GM21360 (cell line): ENCODE results near the gene ANKRD2.

Source experiments
- ATAC-seq: cut with Tn5 transposase; IDR thresholded peaks from one replicate; pipeline ENCODE4 v1.9.1; 2021; ENCODE audit warnings: mild to moderate bottlenecking, moderate library complexity; ENCODE audit not compliant: unreplicated experiment

The ANKRD2 gene

DNA sequence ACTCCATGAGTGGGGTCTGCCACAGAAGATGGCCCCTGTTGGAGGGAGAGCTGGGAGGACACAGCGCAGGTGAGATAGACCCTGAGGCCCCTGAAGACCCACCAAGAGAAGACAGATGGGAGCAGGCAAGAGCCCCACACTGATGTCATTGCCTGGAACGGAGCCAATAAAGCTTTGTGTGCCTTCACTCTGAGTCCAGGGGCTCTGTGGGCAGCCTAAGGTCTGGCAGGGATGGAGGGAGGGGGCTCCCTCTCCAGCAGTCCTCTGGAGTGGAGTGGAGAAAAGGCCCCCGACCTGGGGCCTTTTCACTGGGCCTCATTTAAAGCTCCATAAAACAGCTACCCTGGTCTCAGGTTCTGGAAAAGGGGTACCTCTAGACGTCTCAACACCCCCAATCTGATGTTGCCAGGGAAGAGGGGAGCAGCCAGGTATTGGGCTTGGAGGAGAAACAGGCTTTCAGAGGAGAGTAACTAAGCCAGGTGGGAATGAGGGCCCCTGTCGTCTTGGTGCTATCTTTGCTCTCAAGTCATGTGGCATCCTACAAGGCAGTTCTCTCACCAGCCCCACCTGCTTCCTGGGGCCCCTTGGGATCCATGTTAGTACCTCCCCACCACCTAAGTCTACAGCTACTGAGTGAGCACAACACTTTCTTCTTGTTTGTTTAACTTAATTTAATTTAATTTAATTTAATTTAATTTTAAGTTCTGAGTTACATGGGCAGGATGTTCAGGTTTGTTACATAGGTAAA, 18.3 kb downstream of the ANKRD2 start:
- no peak for ATAC-seq

DNA sequence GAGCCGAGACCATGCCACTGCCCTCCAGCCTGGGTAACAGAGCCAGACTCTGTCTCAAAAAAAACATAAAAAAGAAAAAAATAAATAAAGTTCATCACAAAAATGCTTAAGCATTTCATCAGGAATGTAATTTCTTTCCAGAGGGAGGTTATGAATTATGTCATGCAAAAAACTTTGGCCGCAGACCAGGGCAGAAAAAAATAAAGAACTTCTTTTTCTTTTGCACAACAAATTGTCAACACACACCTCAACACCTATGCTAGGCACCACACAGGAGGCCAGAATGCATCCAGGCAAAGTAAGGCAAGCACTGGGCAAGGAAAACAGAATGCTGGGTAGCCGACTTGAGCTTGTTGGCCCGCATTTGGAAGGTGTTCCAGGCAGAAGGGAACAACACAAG, 20.8 kb downstream of the ANKRD2 start:
- no peak for ATAC-seq

DNA sequence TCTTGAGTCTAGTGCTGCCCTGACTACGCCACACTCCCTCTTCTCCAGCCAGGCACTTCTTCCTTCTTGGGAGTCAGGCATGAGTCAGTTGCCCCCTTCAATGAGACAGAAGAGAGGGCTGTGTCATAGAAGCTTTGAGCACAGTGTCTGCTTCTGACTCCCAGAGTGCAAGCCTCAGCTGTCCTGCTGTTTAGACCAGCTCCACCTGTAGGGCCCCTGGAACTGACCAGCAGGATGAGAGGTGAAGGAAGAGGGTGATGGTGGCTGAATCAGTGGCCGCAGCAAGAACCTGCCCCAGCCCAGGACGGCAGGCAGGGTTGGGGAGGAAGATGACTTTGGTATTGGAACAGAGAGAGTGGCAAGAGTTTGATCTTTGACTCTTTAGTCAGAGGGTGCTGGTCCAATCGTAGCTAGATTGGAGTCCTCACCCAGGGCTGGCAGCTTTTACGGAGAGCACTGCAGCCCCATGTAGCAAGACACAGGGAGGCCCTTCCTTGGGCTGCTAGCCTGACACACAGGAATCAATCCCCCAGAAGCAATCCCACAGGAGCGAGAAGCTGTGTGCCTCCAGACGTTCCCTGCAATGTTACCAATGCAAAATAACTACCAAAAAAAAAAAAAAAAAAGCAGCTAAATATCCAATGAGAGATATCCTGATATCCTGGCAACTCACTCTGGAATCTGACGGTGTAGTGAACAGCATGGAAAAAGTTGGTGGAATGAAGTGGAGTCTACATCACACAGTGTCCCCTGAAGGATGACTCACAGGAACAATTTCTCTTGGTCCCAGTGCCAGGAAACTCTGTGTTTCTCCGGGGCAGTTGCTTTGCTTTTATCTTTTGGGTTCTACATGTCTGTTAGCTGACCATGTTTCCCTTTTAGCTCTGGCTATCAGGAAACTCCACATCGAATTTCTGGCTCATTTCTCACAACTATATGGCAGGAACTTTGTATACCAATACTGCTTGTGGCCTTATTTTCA, 23.8 kb downstream of the ANKRD2 start:
- no peak for ATAC-seq

DNA sequence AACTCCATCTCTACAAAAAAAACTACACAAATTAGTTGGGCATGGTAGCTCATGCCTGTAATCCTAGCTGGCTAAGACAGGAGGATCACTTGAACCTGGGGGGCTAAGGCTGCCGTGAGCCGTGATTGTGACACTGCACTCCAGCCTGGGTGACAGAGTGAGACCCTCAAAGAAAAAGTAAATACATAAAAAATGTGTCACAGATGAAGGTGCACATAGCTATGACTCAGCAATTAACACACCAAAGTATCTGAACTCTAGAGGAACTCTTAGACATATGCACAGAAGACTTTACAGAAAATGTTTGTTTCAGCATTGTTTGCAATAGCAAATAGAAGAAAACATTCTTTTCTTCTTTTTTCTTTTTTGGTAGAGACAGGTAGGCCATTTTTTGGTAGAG, 25.2 kb downstream of the ANKRD2 start:
- no peak for ATAC-seq

DNA sequence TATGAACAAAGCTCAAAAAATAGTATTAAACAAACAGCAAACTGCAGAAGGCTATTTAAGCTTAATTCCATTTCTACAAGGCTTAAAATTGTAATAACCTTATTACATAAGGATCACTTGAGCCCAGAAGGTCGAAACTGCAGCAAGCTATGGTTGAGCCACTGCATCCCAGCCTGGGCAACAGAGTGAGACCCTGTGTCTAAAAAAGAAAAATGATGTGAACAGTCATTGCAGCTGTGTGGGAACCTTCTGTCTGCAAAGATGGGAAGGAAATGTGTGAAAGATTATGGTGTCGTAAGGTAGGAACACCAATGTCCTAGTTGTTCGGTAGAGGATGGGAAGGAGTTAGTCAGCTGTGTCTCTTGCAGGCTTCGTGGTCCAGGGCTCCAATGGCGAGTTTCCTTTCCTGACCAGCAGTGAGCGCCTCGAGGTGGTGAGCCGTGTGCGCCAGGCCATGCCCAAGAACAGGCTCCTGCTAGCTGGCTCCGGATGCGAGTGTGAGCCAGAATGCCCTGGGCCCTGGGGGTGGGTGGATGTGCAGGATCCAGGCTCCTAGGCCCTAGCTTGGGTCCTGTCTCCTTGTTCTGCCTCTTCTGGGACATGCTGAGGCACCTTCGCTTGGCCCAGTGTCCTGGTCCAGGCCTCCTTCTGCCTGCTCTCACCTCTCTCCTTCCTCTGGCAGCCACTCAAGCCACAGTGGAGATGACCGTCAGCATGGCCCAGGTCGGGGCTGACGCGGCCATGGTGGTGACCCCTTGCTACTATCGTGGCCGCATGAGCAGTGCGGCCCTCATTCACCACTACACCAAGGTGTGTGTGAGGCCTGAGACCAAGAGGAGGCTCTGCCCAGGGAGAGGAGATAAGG, 26.1 kb downstream of the ANKRD2 start:
- ATAC-seq, result no peak

DNA sequence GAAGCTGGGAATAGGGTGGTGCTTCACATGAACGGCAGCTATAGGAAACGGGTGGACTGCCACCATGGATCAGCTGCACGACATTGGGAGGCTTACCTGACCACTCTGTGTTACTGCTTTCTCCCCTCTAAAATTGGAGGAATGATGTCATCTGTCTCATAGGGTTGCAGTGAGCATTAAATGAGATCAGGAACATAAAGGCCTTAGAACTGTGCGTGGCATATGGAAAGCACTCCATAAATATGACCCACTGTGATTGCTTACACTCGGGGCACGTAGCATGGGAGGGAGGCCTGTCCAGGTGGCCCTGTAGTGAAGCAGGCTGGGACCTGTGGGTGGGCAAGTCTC, 26.7 kb downstream of the ANKRD2 start:
- no peak for ATAC-seq

DNA sequence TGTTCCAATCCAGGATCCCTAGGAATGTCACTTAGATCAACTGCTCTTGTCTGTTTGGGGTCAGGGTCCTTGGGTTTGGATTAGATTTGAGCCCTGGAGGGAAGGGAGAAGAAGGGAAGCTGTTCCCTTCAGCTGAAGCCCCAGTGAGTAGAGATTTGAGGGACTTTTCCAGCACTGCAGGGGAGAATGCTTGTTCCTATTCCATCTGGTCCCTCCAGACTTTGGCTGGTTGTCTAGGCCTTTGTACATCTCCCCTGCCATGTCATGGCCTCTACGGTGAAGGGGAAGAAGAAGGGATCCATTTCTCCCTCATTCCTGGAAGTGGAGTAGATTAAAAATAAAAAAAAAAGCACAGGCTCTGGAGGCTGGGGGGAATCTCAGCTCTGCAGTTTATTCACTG, 28.0 kb downstream of the ANKRD2 start:
- no peak for ATAC-seq

DNA sequence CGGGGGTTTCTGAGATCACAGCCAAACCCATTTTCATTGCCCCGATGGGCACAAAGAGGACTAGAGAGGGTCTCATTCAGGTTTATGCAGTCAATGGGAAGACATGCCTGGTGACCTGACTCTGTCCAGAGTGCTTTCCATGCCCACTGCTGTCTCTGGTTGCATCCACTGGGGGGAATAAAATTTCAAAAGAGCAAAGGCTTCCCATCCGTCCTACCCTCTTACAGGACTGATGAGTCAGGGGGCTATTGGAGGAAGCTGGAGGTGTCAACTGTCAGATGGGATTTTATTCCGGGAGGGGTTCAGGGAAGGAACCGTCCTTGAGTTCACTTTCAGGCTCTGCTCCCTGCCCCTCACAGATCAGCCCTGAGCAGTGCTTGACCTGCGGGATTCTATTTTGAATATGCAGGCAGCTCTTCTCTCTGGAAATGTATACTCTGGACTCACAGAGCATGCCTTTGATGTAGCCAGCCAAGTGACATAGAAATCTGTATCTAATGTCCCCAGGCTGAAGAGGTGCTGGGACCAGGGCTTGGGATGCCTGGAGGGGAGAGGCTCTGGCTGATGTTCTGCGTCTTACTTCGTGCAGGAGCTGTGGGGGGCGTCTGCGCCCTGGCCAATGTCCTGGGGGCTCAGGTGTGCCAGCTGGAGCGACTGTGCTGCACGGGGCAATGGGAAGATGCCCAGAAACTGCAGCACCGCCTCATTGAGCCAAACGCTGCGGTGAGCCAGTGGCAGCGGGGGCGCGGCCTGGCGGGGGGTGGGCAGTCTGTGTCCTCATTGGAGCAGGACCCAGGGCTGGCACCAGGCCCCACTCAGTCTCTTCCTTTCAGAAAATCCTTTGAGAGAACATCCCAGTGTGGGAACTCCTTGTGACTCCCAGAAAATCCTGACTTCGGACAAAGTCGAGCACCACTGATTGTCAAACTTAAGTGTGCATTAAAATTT, 29.0 kb downstream of the ANKRD2 start:
- no peak for ATAC-seq

DNA sequence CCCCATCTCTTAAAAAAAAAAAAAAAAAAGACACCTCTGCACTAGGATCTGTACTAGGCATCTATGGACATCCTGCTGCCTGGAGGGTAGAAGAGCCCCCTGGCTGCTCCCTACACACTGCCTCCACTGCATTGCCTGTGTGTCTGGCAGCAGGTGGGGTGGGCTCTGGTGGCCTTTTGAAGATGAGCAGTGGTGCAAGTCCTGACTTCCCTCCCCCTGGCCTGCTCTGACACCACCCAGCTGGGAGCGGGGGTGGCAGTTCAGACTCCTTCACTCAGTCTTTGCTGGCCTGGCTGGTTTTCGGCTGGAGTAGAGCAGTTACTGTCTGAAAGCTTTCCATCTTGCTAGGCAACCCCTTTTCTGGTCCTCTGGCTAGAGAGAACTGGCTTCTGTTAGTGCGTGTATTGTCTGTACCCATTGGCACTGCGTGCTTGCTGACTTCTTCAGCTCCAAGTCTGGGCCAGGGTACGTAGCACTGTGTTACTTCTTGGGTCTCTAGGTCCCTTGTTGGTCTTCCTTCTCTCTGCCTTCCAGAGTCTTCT, 34.6 kb downstream of the ANKRD2 start:
- no peak for ATAC-seq

DNA sequence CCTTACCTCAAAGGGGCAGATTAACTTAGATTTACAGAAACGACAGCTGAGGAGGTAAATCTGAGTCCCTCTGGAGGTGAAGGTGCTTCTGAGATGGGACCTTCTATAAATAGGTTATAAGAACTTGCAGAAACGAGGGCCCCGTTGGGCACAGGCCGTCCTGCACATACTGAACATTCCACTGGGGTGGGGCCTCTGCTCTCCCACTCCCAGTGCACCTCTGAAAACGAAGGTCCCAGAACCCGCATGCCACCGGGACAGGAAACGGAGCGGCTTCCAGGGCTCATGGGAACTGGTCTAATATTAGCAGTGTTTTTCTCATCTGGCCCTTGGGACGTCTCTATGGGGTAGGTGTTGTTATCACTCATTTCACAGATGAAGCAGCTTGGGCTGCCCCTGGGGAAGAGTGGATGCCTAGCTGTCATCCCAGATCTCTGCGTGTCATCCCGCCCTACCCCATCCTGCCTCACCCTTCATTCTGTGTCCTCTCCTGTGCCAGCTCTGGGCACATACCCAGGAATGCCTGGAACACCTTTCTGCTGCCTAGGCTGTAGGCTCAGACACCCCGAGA, 36.5 kb downstream of the ANKRD2 start:
- no peak for ATAC-seq

DNA sequence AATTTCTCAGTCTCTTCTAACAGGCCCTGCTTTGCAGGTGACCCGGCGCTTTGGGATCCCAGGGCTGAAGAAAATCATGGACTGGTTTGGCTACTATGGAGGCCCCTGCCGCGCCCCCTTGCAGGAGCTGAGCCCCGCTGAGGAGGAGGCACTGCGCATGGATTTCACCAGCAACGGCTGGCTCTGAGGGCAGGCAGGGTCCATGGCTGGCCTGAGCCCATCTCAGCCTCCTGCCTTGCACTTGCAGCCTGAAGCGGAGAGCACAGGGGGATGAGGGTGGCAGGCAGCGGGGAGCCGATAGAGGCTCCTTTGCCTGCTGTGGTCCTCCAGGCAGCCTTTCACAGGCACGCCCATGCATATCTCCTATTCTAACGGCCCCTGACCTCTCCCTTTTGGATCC, 38.9 kb downstream of the ANKRD2 start:
- no peak for ATAC-seq

DNA sequence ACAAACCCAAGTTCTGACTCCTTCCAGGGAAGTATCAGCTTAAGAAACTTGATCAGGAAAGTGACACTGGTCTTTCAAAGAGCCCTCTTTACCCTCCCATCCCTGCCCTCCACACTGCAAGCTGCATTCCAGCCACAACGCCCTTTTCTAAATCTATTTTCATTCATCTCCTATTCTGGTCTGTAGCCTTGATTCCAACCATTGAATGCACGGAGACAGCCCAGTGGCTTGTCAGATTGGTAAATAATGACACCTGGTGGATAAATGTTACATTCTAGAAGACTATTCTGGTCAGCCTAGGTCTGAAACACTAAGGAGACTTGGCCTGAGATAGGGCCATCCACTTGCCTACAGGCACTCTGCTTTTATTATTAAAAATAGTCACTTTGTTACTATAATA, 39.8 kb downstream of the ANKRD2 start:
- ATAC-seq, result no peak

DNA sequence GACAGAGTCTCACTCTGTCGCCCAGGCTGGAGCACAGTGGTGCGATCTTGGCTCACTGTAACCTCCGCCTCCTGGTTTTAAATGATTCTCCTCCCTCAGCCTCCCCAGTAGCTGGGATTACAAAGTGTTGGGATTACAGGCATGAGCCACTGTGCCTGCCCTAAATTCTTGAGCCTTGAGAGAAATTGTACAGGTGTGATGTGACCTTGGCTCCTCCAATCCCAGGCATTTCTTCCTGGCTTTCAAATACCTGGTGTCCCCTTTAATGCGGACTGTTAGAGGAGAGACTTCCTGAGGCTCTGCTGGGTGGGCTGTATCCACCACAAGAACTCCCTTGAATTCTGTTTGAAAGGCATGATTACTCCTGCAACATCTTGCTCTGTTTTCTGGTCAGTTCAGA, 45.7 kb downstream of the ANKRD2 start:
- ATAC-seq, result no peak

DNA sequence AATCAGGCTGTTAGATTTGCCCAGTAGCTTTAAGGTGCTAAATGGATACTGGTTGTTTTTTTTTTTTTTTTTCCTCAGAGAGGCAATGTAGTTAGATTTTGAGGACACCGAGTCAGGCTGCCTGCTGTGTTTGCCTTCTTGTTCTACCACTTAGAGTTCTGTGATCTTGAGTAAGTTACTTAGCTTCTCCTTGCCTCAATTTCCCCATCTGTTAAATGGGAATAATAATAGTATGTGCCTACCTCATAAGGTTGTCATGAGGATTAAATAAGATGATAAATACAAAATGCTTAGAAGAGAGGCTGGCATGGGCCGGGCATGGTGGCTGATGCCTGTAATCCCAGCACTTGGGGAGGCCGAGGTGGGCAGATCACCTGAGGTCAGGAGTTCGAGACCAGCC, 46.2 kb downstream of the ANKRD2 start:
- no peak for ATAC-seq

DNA sequence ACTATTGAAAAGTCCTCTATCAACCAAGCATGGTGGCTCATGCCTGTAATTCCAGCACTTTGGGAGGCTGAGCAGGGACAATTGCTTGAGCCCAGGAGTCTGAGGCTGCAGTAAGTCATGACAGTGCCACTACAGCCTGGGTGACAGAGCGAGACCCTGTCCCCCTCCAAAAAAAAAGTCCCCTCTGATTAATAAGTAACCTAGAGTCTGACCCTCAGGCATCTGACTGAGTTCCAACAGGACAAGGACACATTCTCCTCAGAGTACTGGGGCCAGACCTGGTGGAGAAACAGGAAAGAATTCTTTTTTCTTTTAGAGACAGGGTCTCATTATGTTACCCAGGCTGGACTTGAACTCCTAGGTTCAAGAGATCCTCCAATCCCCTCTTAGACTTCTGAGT, 50.7 kb downstream of the ANKRD2 start:
- no peak for ATAC-seq

DNA sequence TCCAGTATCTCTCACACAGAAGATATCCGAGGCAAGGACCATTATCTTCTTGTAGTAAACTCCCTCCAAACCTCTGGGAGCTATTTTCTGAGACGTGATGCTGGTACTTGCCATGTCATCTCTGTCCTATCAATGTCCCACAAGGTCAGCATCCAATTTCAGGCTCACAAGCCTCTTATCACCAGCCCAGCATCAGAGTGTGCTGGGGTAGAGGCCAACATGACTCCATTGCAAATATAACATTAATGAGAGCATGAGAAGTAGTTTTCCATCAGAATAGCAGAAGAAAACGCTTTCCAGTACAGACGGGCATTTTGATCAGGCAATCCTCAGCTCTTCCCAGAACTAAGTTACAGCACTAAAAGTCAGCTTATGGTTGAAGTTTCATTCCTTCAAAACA, 55.2 kb downstream of the ANKRD2 start:
- no peak for ATAC-seq

DNA sequence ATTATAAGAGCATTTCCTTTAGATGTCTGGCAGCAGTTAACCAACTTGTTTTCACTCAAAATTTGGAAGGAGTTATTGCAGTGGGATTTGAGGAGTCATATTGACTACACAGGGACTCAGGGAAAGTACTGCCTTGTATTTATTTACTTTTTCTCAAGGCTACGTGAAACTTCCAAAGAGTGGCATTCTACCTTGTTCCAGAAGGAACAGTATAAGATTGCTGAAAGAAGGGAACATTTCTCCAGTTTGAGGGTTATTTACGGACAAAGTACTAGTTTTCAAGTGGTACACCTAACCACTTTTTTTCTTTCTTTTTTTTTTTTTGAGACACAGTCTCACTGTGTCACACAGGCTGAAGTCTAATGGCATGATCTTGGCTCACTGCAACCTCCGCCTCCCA, 55.6 kb downstream of the ANKRD2 start:
- no peak for ATAC-seq

DNA sequence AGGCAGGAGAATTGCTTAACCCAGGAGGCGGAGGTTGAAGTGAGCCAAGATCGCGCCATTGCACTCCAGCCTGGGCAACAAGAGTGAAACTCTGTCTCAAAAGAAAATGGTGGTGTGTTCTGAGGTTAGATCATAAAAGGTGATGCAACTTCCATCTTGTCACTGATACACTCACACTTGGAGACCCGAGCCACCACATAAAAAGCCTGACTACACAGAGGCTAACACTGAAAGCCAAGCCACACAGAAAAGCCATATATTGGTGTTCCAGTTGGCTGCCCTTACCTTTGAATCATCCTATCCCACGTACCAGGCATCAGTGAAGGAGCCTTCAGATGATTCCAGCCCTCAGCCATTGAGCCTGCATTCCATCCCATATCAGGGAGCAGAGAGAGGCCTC, 56.7 kb downstream of the ANKRD2 start:
- ATAC-seq, result no peak

DNA sequence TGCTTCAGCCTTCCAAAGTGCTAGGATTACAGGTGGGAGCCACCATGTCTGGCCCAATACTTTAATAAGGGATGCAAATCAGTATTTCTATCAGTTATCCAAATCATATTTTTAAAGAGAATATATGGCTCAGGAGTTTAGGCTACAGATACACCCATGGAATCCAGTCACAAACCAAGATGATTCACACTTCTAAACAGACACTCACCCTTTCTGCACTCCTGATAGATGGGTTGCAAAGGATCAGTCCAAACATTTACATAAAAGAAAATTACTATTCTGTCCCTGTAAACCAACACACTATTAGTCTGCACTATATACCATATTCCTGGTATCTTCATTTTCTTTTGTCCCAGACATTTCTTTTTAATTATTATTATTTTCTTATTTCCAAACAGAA, 58.5 kb downstream of the ANKRD2 start:
- no peak for ATAC-seq
